C4-2B (cell line): ENCODE data around the gene POLR3C.
"Not testable (repeated sequence)": the region's sequence is repeated elsewhere in the genome, so short reads cannot be mapped to it uniquely, and the experiment has no call there.

Source experiments
- ZFX ChIP-seq: fragments of 450-650 bp; IDR thresholded peaks from 2 replicates; pipeline ENCODE4 v1.6.1; 2017
- TF ChIP-seq, protein P1 (sequence below): fragments of 450-650 bp; conservative IDR thresholded peaks from 2 replicates; pipeline ENCODE4 v1.5.1; 2017; ENCODE audit warnings: mild to moderate bottlenecking

- TF ChIP-seq, protein P1, sequence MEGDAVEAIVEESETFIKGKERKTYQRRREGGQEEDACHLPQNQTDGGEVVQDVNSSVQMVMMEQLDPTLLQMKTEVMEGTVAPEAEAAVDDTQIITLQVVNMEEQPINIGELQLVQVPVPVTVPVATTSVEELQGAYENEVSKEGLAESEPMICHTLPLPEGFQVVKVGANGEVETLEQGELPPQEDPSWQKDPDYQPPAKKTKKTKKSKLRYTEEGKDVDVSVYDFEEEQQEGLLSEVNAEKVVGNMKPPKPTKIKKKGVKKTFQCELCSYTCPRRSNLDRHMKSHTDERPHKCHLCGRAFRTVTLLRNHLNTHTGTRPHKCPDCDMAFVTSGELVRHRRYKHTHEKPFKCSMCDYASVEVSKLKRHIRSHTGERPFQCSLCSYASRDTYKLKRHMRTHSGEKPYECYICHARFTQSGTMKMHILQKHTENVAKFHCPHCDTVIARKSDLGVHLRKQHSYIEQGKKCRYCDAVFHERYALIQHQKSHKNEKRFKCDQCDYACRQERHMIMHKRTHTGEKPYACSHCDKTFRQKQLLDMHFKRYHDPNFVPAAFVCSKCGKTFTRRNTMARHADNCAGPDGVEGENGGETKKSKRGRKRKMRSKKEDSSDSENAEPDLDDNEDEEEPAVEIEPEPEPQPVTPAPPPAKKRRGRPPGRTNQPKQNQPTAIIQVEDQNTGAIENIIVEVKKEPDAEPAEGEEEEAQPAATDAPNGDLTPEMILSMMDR, result not testable (repeated sequence)
- TF ChIP-seq ZFX, result not testable (repeated sequence)
Measured at GRCh38 chr1:145822779-145823331, 1.1 kb upstream of the POLR3C start.
